Smooth muscle cell of bladder (primary cell): ENCODE data around the gene DACT3. TPM values are rescaled to one million over a fixed set of nuclear protein-coding genes. Genes with fewer than 3 reads are reported as not detected.

ENCODE experiments used
- total RNA-seq: library from RNA; depleted of rRNA; stranded (reverse); fragments of >200 nt; gene quantifications from 2 replicates; pipeline ENCODE4 v1.2.3, GENCODE V29; 2014

The DACT3 gene
- total RNA-seq = 2.4 and 4.0 TPM in 2 replicates

GRCh38 chr19:46661020-46661731 lies at the start of gene DACT3:
Gene DACT3, minus strand, starts transcription at chr19:46661182. Its CDS starts 118 bp downstream, at chr19:46661064.

GRCh38 chr19:46635920-46636761 lies 24.8 kb downstream of the DACT3 start, which contains the start of gene GNG8:
Gene GNG8, minus strand, starts transcription at chr19:46636202. Its CDS starts 1,520 bp downstream, at chr19:46634682.

GRCh38 chr19:46624958-46625661 lies 35.9 kb downstream of the DACT3 start, which contains the start of gene PTGIR:
Gene PTGIR, minus strand, starts transcription at chr19:46625089. Its CDS starts 864 bp downstream, at chr19:46624225.

GRCh38 chr19:46601318-46602224 lies 59.4 kb downstream of the DACT3 start, which contains the start of gene CALM3:
Gene CALM3, plus strand, starts transcription at chr19:46601330. Its CDS starts 105 bp downstream, at chr19:46601435.

Other genes starting within 250 kb of the DACT3 start
- 22.0 and 34.7 TPM in 2 replicates for gene CCDC8, start 247.6 kb downstream of the DACT3 start, total RNA-seq
- 0.09 and 0.14 TPM in 2 replicates for gene PNMA8C, start 232.2 kb downstream of the DACT3 start, total RNA-seq
- gene PNMA8A, start 189.6 kb downstream of the DACT3 start, total RNA-seq = 1.4 and 2.1 TPM in 2 replicates
- 1.4 and 2.2 TPM in 2 replicates for gene PNMA8B, start 165.3 kb downstream of the DACT3 start, total RNA-seq
- 115 and 134 TPM in 2 replicates for gene CALM3, start 59.9 kb downstream of the DACT3 start, total RNA-seq
- gene PTGIR, start 36.1 kb downstream of the DACT3 start, total RNA-seq = 2.3 and 3.0 TPM in 2 replicates
- not detected in 2 replicates for gene GNG8, start 25.0 kb downstream of the DACT3 start, total RNA-seq
- gene PRKD2, start 55.9 kb upstream of the DACT3 start, total RNA-seq = 10.3 and 12.4 TPM in 2 replicates
- gene FKRP, start 84.9 kb upstream of the DACT3 start, total RNA-seq = 13.9 and 18.5 TPM in 2 replicates
- gene STRN4, start 85.3 kb upstream of the DACT3 start, total RNA-seq = 55.9 and 58.9 TPM in 2 replicates
- gene SLC1A5, start 127.4 kb upstream of the DACT3 start, total RNA-seq = 249 and 255 TPM in 2 replicates
- 208 and 251 TPM in 2 replicates for gene AP2S1, start 189.7 kb upstream of the DACT3 start, total RNA-seq
- 25.6 and 37.2 TPM in 2 replicates for gene ARHGAP35, start 199.8 kb upstream of the DACT3 start, total RNA-seq